K562 (cell line): ENCODE measurements around the gene CDPF1. TPM values are rescaled to one million over a fixed set of nuclear protein-coding genes. Genes with fewer than 3 reads are reported as not detected.

Experiments used
- ATAC-seq: fragments of 200-7000 bp; cut with Tn5 transposase; 3 replicates; pipeline ENCODE4 v1.9.1; 2020; ENCODE audit warnings: moderate library complexity
- BruUV-seq: library from RNA; stranded (reverse); fragments of 400-500 nt; replicated peaks from 2 replicates; lab custom pipeline; 2021; lab: Mats Ljungman, UMichigan
- CTCF ChIA-PET: fragments of 300-600 bp; formaldehyde crosslinking; extraction: SDS; loops from one replicate; lab custom pipeline; 2021; ENCODE audit warnings: low intra/inter-chr PET ratio; lab: Yijun Ruan, JAX
- POLR2A ChIA-PET: fragments of 300-600, 350-650 bp; sonication (Branson Sonifier 250); formaldehyde crosslinking; extraction: SDS; loops from one replicate; lab custom pipeline; 2021; ENCODE audit warnings: antibody characterized with exemption, inconsistent platforms; lab: Yijun Ruan, JAX
- DNase-seq, 4 experiments: peaks; one replicate each; pipeline versions ENCODE4 v3.0.0 to v3.0.0-alpha.2; 2011 to 2018; ENCODE audit warnings: low spot score in 3 of 4, mixed read lengths in 3 of 4; ENCODE audit errors: extremely low read depth in 1 of 4
- FAIRE-seq: peaks from 2 replicates; lab custom pipeline; 2011; peaks lifted over from hg19 to GRCh38; lab: Jason Lieb, UNC
- H2AFZ ChIP-seq: 2 replicates; pipeline ENCODE4 v1.6.0; 2011; ENCODE audit warnings: low read depth, low read length, control low read depth, inconsistent platforms
- H3K27ac ChIP-seq: fragments of 200-600 bp; 3 replicates; pipeline ENCODE4 v1.8.0; 2011; ENCODE audit warnings: low read depth, mild to moderate bottlenecking, control low read depth, inconsistent platforms, low read length, moderate library complexity, mixed read lengths; ENCODE audit errors: extremely low read depth
- H3K27me3 ChIP-seq, 2 experiments: fragments of 300-600 bp in 1 of 2; 2 replicates in 1 of 2; 3 replicates in 1 of 2; pipeline versions ENCODE4 v1.6.0 to v1.8.0; 2011; ENCODE audit warnings: inconsistent platforms in 2 of 2, low read length in 2 of 2, mild to moderate bottlenecking in 1 of 2, mixed read lengths in 1 of 2, moderate library complexity in 1 of 2; ENCODE audit not compliant: control insufficient read depth in 2 of 2, insufficient read depth in 2 of 2
- H3K36me3 ChIP-seq: fragments of 300-600 bp; 3 replicates; pipeline ENCODE4 v1.8.0; 2011; ENCODE audit warnings: mild to moderate bottlenecking, low read length, inconsistent platforms; ENCODE audit not compliant: control insufficient read depth, insufficient read depth
- H3K4me1 ChIP-seq, 2 experiments: fragments of 200-600 bp in 1 of 2; replicated peaks in 1 of 2; 2 replicates in 1 of 2; 3 replicates in 1 of 2; pipeline versions ENCODE4 v1.5.1 to v1.8.0; 2011; ENCODE audit warnings: inconsistent platforms in 2 of 2, low read length in 2 of 2, mild to moderate bottlenecking in 1 of 2, mixed read lengths in 1 of 2, moderate library complexity in 1 of 2; ENCODE audit not compliant: control insufficient read depth in 2 of 2, insufficient read depth in 2 of 2
- H3K4me2 ChIP-seq: 2 replicates; pipeline ENCODE4 v1.6.1; 2011; ENCODE audit warnings: low read length, control low read depth, inconsistent platforms, mixed read lengths; ENCODE audit not compliant: insufficient read depth
- H3K4me3 ChIP-seq: fragments of 200-600 bp; sonication (generic), shearing (Covaris generic); 2 replicates; pipeline ENCODE4 v1.5.1; 2016; ENCODE audit warnings: control low read depth, inconsistent platforms
- H3K79me2 ChIP-seq: fragments of 200-600 bp; 3 replicates; pipeline ENCODE4 v1.8.0; 2011; ENCODE audit warnings: low read length, inconsistent platforms; ENCODE audit not compliant: control insufficient read depth, insufficient read depth
- H3K9ac ChIP-seq, 2 experiments: 2 replicates each; pipeline versions ENCODE4 v1.6.0 to v1.6.1; 2011; ENCODE audit warnings: low read depth in 2 of 2, low read length in 2 of 2, control low read depth in 1 of 2, inconsistent platforms in 1 of 2, mild to moderate bottlenecking in 1 of 2, mixed read lengths in 1 of 2; ENCODE audit not compliant: insufficient read depth in 1 of 2
- H3K9me1 ChIP-seq: one replicate; pipeline ENCODE4 v1.6.0; 2011; ENCODE audit warnings: inconsistent platforms, mild to moderate bottlenecking, low read length, moderate library complexity; ENCODE audit not compliant: control insufficient read depth, insufficient read depth
- H3K9me3 ChIP-seq: replicated peaks from 2 replicates; pipeline ENCODE4 v1.5.1; 2011; ENCODE audit warnings: low read depth, low read length, inconsistent platforms; ENCODE audit not compliant: control insufficient read depth, insufficient read depth
- H4K20me1 ChIP-seq: replicated peaks from 2 replicates; pipeline ENCODE4 v1.6.1; 2011; ENCODE audit warnings: low read length, inconsistent platforms, mixed read lengths; ENCODE audit not compliant: control insufficient read depth, insufficient read depth
- FOSL1 ChIP-seq: fragments of 200-800 bp; sonication (Bioruptor generic); conservative IDR thresholded peaks from 2 replicates; pipeline ENCODE4 v1.6.1; 2016; ENCODE audit warnings: missing genetic modification characterization, missing compliant biosample characterization
- GATAD2A ChIP-seq: fragments of 450-650 bp; IDR thresholded peaks from 2 replicates; pipeline ENCODE4 v1.6.1; 2017
- GTF2F1 ChIP-seq: IDR thresholded peaks from 2 replicates; pipeline ENCODE4 v1.6.1; 2011; ENCODE audit warnings: low read depth, low read length, improper control_type of control experiment
- HCFC1 ChIP-seq: IDR thresholded peaks from 2 replicates; pipeline ENCODE4 v1.6.1; 2012; ENCODE audit warnings: low read depth, low read length, improper control_type of control experiment
- HDAC3 ChIP-seq: fragments of 450-650 bp; IDR thresholded peaks from 2 replicates; pipeline ENCODE4 v1.6.1; 2018; ENCODE audit warnings: borderline replicate concordance, mild to moderate bottlenecking, moderate library complexity; ENCODE audit not compliant: partially characterized antibody
- MCM5 ChIP-seq: fragments of 450-650 bp; IDR thresholded peaks from 2 replicates; pipeline ENCODE4 v1.6.1; 2016; ENCODE audit warnings: low read depth
- MNT ChIP-seq, 2 experiments: fragments of 450-650 bp; conservative IDR thresholded peaks; 2 replicates each; pipeline ENCODE4 v1.6.1; 2017; ENCODE audit warnings: mild to moderate bottlenecking in 2 of 2, moderate library complexity in 2 of 2
- NFYB ChIP-seq: IDR thresholded peaks from 2 replicates; pipeline ENCODE4 v1.6.1; 2011; ENCODE audit warnings: mild to moderate bottlenecking, moderate library complexity; ENCODE audit not compliant: insufficient read length; ENCODE audit errors: extremely low read depth
- NUFIP1 ChIP-seq: fragments of 450-650 bp; IDR thresholded peaks from 2 replicates; pipeline ENCODE4 v1.6.1; 2018; ENCODE audit not compliant: partially characterized antibody
- PCBP1 ChIP-seq: fragments of 200-400 bp; formaldehyde crosslinking; IDR thresholded peaks from 2 replicates; pipeline ENCODE4 v1.6.1; 2018; ENCODE audit warnings: mild to moderate bottlenecking, low read depth, low read length; ENCODE audit not compliant: poor library complexity, severe bottlenecking
- POLR2AphosphoS5 ChIP-seq: IDR thresholded peaks from 2 replicates; pipeline ENCODE4 v1.6.1; 2011; ENCODE audit warnings: mild to moderate bottlenecking, low read depth, low read length, moderate library complexity; ENCODE audit not compliant: control insufficient read depth, insufficient read depth
- POLR2H ChIP-seq: IDR thresholded peaks from 2 replicates; pipeline ENCODE4 v1.6.1; 2016; ENCODE audit warnings: missing genetic modification characterization, low read depth, mild to moderate bottlenecking, control low read depth, missing compliant biosample characterization, moderate library complexity
- ZC3H8 ChIP-seq: fragments of 450-650 bp; IDR thresholded peaks from 2 replicates; pipeline ENCODE4 v1.6.1; 2017
- ZFP36 ChIP-seq: fragments of 150-350 bp; IDR thresholded peaks from 2 replicates; pipeline ENCODE4 v1.6.1; 2018; ENCODE audit warnings: low read length, low read depth; ENCODE audit not compliant: partially characterized antibody
- WGBS: fragments of 100-300 bp; shearing (Covaris generic); methylation state at CpG from one replicate; pipeline ENCODE4 v1.1.6; 2016; ENCODE audit warnings: low coverage, mixed read lengths; ENCODE audit not compliant: insufficient coverage; ENCODE audit errors: missing lambda C conversion rate; 5-methylcytosine and 5-hydroxymethylcytosine counted together
- in situ Hi-C: fragments of 300-500 bp; cut with MboI; formaldehyde crosslinking; loops from 4 replicates; pipeline ENCODE4 v1.15.0; 2018; ENCODE audit warnings: inconsistent platforms, mixed read lengths
- intact Hi-C: fragments of 100-400 bp; cut with micrococcal nuclease; formaldehyde crosslinking; loops from 2 replicates; pipeline ENCODE4 v1.14.2; 2022
- polyA plus RNA-seq, 8 experiments: library from polyadenylated mRNA; depleted of rRNA in 4 of 8; stranded (reverse) in 5 of 8; unstranded in 3 of 8; fragments of >200 nt; fragmentation: Nextera tagmentation in 2 of 8; fragmentation: Illumina TruSeq in 1 of 8; extraction: Ambion mirVana in 2 of 8; extraction: Trizol in 1 of 8; gene quantifications; 2 replicates each; pipeline versions ENCODE4 v1.2.1 to v1.2.3, GENCODE V29; 2011 to 2014; ENCODE audit warnings: inconsistent platforms in 1 of 8, missing spikeins in 1 of 8
- total RNA-seq, 7 experiments: library from RNA; depleted of rRNA in 6 of 7; stranded (reverse); fragments of >200 nt in 6 of 7; fragmentation: Illumina TruSeq in 2 of 7; extraction: Trizol in 2 of 7; gene quantifications; 2 replicates each; pipeline versions ENCODE4 v1.2.1 to v1.2.3, GENCODE V29; 2011 to 2021; ENCODE audit warnings: low replicate concordance in 1 of 7

Gene CDPF1
- total and polyA plus RNA-seq, 9 of the 15 experiments (the other 6 are each of a cell fraction or from before 2014, with no cell fraction given) = 0.84 to 19.5 (median 9.1) TPM

GRCh38 chr22:46262449-46263215 lies 12.5 kb upstream of the CDPF1 start:
- intact Hi-C loops = no loop called here
- CTCF ChIA-PET = no interaction called here
- no peak for FAIRE-seq
- Histone ChIP-seq H4K20me1 (no peaks in the 10 kb centered on the region), H3K4me3 (no peak overlapping the region), H3K4me2 (no peak overlapping the region), H3K4me1 (peaks cover 3 to 4% of the 10 kb centered on the region in 2 experiments; a peak in 4 of 5 replicates), H3K36me3 (no peaks in the 10 kb centered on the region), H3K27me3 (no peaks in the 10 kb centered on the region), H3K79me2 (no peaks in the 10 kb centered on the region), H3K9ac (no peak overlapping the region), H2AFZ (no peak overlapping the region), H3K9me1 (no peaks in the 10 kb centered on the region), H3K9me3 (peaks cover 1% of the 10 kb centered on the region), H3K27ac (no peak overlapping the region)
- no peak for DNase-seq
- no peak for ATAC-seq
- no CpG with 5 or more reads among the region's 109 CpGs for WGBS
- POLR2A ChIA-PET = no interaction called here
- in situ Hi-C loops = no loop called here
- no peak for TF ChIP-seq ZFP36
- TF ChIP-seq MNT (conservative IDR thresholded peaks at IDR 0.05) = no peak
- TF ChIP-seq ZC3H8 = no peak
- no peak for TF ChIP-seq NUFIP1
- TF ChIP-seq HCFC1 = no peak
- no peak for TF ChIP-seq PCBP1
- TF ChIP-seq POLR2AphosphoS5 = no peak
- TF ChIP-seq GTF2F1 = no peak
- TF ChIP-seq NFYB = no peak
- no peak for TF ChIP-seq GATAD2A
- TF ChIP-seq POLR2H (tag) = no peak
- no peak for TF ChIP-seq FOSL1
- no peak for TF ChIP-seq HDAC3
- no peak for TF ChIP-seq MCM5
- no TSS peak for BruUV-seq
